A549 (cell line): ENCODE measurements around the gene RIOK1. TPM values are rescaled to one million over a fixed set of nuclear protein-coding genes. Genes with fewer than 3 reads are reported as not detected.

ENCODE experiments used
- ATAC-seq, 2 experiments: fragments of 200-7000 bp in 1 of 2; fragments of >200 bp in 1 of 2; cut with Nextera tagmentation in 1 of 2; cut with Tn5 transposase in 1 of 2; 3 replicates each; pipeline versions ENCODE4 v1.8.0 to v1.9.1; 2018 to 2020; ENCODE audit warnings: mild to moderate bottlenecking in 1 of 2, moderate library complexity in 1 of 2
- CTCF ChIA-PET: fragments of 300-600 bp; sonication (Branson Sonifier 250); formaldehyde crosslinking; extraction: SDS; loops from one replicate; lab custom pipeline; 2021; ENCODE audit warnings: antibody characterized with exemption, inconsistent platforms; lab: Yijun Ruan, JAX
- POLR2A ChIA-PET: fragments of 350-600 bp; formaldehyde crosslinking; extraction: SDS; loops from one replicate; lab custom pipeline; 2021; ENCODE audit warnings: antibody characterized with exemption, inconsistent platforms; lab: Yijun Ruan, JAX
- DNase-seq, 2 experiments: peaks; one replicate each; pipeline versions ENCODE4 v3.0.0 to v3.0.0-alpha.2; 2011 to 2016; ENCODE audit warnings: low read depth in 1 of 2, low spot score in 1 of 2
- FAIRE-seq: peaks from 2 replicates; lab custom pipeline; 2011; peaks lifted over from hg19 to GRCh38; lab: Jason Lieb, UNC
- H3K27ac ChIP-seq, 2 experiments: fragments of >200 bp; sonication (Bioruptor Twin); formaldehyde crosslinking; 3 replicates each; pipeline ENCODE4 v1.5.1; 2016 to 2017
- H3K4me1 ChIP-seq: fragments of >200 bp; sonication (Bioruptor Twin); formaldehyde crosslinking; 3 replicates; pipeline ENCODE4 v1.6.1; 2016
- H3K4me2 ChIP-seq: fragments of >200 bp; sonication (Bioruptor Twin); formaldehyde crosslinking; 3 replicates; pipeline ENCODE4 v1.6.1; 2016
- H3K4me3 ChIP-seq: fragments of >200 bp; sonication (Bioruptor Twin); formaldehyde crosslinking; 3 replicates; pipeline ENCODE4 v1.5.1; 2016
- H3K9me3 ChIP-seq: fragments of >200 bp; sonication (Bioruptor Twin); formaldehyde crosslinking; 3 replicates; pipeline ENCODE4 v1.6.1; 2016
- CBX8 ChIP-seq: fragments of 200-600 bp; sonication (generic); IDR thresholded peaks from 2 replicates; pipeline ENCODE4 v1.6.1; 2016
- CEBPB ChIP-seq, 2 experiments: fragments of >200 bp in 1 of 2; sonication (Bioruptor Twin) in 1 of 2; formaldehyde crosslinking in 1 of 2; IDR thresholded peaks; 2 replicates each; pipeline ENCODE4 v1.6.1; 2012 to 2016
- EP300 ChIP-seq, 2 experiments: fragments of >200 bp; sonication (Bioruptor Twin); formaldehyde crosslinking; IDR thresholded peaks; 2 replicates in 1 of 2; 3 replicates in 1 of 2; pipeline ENCODE4 v1.6.1; 2016 to 2017
- ESRRA ChIP-seq: fragments of 150-350 bp; IDR thresholded peaks from 2 replicates; pipeline ENCODE4 v1.6.1; 2014; ENCODE audit warnings: mild to moderate bottlenecking, low read length, borderline replicate concordance
- FOSL2 ChIP-seq, 2 experiments: fragments of 450-650 bp in 1 of 2; fragments of >200 bp in 1 of 2; sonication (Bioruptor Twin) in 1 of 2; formaldehyde crosslinking; IDR thresholded peaks; 2 replicates each; pipeline versions ENCODE4 v1.5.0 to v1.6.1; 2016 to 2020; ENCODE audit warnings: mild to moderate bottlenecking in 1 of 2, moderate library complexity in 1 of 2
- GATA3 ChIP-seq: IDR thresholded peaks from 2 replicates; pipeline ENCODE4 v1.6.1; 2012; ENCODE audit warnings: borderline replicate concordance
- JUN ChIP-seq, 2 experiments: fragments of >200 bp; sonication (Bioruptor Twin); formaldehyde crosslinking; IDR thresholded peaks; 2 replicates in 1 of 2; 3 replicates in 1 of 2; pipeline ENCODE4 v1.6.1; 2016 to 2017
- KDM1A ChIP-seq: fragments of 200-600 bp; sonication (generic); IDR thresholded peaks from 2 replicates; pipeline ENCODE4 v1.6.1; 2016; ENCODE audit warnings: low read depth, mild to moderate bottlenecking
- MAZ ChIP-seq: fragments of 150-350 bp; IDR thresholded peaks from 2 replicates; pipeline ENCODE4 v1.6.1; 2014; ENCODE audit warnings: antibody characterized with exemption, low read depth, low read length, borderline replicate concordance
- NPAS2 ChIP-seq: fragments of 250-450 bp; sonication (Bioruptor Pico); IDR thresholded peaks from 2 replicates; pipeline ENCODE4 v1.8.0; 2022; ENCODE audit warnings: mild to moderate bottlenecking, moderate library complexity, borderline replicate concordance
- PHF8 ChIP-seq: fragments of 200-600 bp; sonication (generic); IDR thresholded peaks from 2 replicates; pipeline ENCODE4 v1.6.1; 2016; ENCODE audit warnings: low read depth, mild to moderate bottlenecking, antibody characterized with exemption, moderate library complexity, borderline replicate concordance
- POLR2AphosphoS2 ChIP-seq: conservative IDR thresholded peaks from 2 replicates; pipeline ENCODE4 v1.6.1; 2012; ENCODE audit warnings: low read length, improper control_type of control experiment, inconsistent platforms
- RARB ChIP-seq: fragments of 250-450 bp; sonication (Bioruptor Pico); IDR thresholded peaks from 2 replicates; pipeline ENCODE4 v1.8.0; 2021; ENCODE audit warnings: mild to moderate bottlenecking, moderate library complexity
- TP53 ChIP-seq: fragments of 250-450 bp; sonication (Bioruptor Pico); IDR thresholded peaks from 2 replicates; pipeline ENCODE4 v1.5.0; 2021; ENCODE audit warnings: mild to moderate bottlenecking, moderate library complexity
- USF2 ChIP-seq: fragments of 450-650 bp; IDR thresholded peaks from 2 replicates; pipeline ENCODE4 v1.6.1; 2014; ENCODE audit warnings: antibody characterized with exemption
- ZFP36 ChIP-seq: fragments of 450-650 bp; IDR thresholded peaks from 2 replicates; pipeline ENCODE4 v1.6.1; 2014; ENCODE audit warnings: borderline replicate concordance; ENCODE audit not compliant: partially characterized antibody
- WGBS: methylation state at CpG from one replicate; pipeline ENCODE4 v1.1.6; 2017; ENCODE audit errors: missing lambda C conversion rate; 5-methylcytosine and 5-hydroxymethylcytosine counted together
- polyA plus RNA-seq, 4 experiments: library from polyadenylated mRNA; depleted of rRNA in 3 of 4; stranded (reverse); fragments of >200 nt; fragmentation: RNase III in 1 of 4; extraction: RNeasy Plus Mini Kit Qiagen cat#74134 plus additional on column Dnase treatment in 1 of 4; gene quantifications; 2 replicates in 3 of 4; 3 replicates in 1 of 4; pipeline ENCODE4 v1.2.3, GENCODE V29; 2011 to 2017
- TF ChIP-seq, protein P1 (sequence below): IDR thresholded peaks from 2 replicates; pipeline ENCODE4 v1.6.1; 2012
- TF ChIP-seq, protein P2 (sequence below): fragments of 150-350 bp; IDR thresholded peaks from 2 replicates; pipeline ENCODE4 v1.6.1; 2014; ENCODE audit warnings: low read depth, mild to moderate bottlenecking, low read length
- TF ChIP-seq, protein P3 (sequence below): fragments of 200-600 bp; sonication (generic); IDR thresholded peaks from 2 replicates; pipeline ENCODE4 v1.6.1; 2016; ENCODE audit warnings: antibody characterized with exemption, mild to moderate bottlenecking, moderate library complexity

Gene RIOK1
- polyA plus RNA-seq, 2 of the 4 experiments (the other 2 are of a cell fraction), result 16.1 to 20.4 TPM

- WGBS, result 22% methylated on average over 6 of the region's 6 CpGs
- TF ChIP-seq, protein P1, sequence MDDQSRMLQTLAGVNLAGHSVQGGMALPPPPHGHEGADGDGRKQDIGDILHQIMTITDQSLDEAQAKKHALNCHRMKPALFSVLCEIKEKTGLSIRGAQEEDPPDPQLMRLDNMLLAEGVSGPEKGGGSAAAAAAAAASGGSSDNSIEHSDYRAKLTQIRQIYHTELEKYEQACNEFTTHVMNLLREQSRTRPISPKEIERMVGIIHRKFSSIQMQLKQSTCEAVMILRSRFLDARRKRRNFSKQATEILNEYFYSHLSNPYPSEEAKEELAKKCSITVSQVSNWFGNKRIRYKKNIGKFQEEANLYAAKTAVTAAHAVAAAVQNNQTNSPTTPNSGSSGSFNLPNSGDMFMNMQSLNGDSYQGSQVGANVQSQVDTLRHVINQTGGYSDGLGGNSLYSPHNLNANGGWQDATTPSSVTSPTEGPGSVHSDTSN, result no peak
- TF ChIP-seq MAZ (no peak), GATA3 (peak; percentile 95), TP53 (CRISPR knock-in tag) (no peak), EP300 (IDR thresholded peaks at IDR 0.05) (0 out of 5 replicates have a peak, but pooled peaks have one; percentile 23 to 29), NPAS2 (no peak), ZFP36 (no peak), POLR2AphosphoS2 (no peak), CEBPB (IDR thresholded peaks at IDR 0.05) (peak in 1 of 2 experiments; percentile 48; a peak in 1 of 4 replicates), KDM1A (no peak), CBX8 (no peak), RARB (CRISPR knock-in tag) (no peak), FOSL2 (IDR thresholded peaks at IDR 0.05) (no peak), FOSL2 (CRISPR knock-in tag; IDR thresholded peaks at IDR 0.05) (no peak), JUN (IDR thresholded peaks at IDR 0.05) (no peak; a peak in 1 of 5 replicates), PHF8 (no peak), USF2 (no peak), ESRRA (no peak)
- TF ChIP-seq, protein P2, sequence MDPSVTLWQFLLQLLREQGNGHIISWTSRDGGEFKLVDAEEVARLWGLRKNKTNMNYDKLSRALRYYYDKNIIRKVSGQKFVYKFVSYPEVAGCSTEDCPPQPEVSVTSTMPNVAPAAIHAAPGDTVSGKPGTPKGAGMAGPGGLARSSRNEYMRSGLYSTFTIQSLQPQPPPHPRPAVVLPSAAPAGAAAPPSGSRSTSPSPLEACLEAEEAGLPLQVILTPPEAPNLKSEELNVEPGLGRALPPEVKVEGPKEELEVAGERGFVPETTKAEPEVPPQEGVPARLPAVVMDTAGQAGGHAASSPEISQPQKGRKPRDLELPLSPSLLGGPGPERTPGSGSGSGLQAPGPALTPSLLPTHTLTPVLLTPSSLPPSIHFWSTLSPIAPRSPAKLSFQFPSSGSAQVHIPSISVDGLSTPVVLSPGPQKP, result no peak
- TF ChIP-seq, protein P3, sequence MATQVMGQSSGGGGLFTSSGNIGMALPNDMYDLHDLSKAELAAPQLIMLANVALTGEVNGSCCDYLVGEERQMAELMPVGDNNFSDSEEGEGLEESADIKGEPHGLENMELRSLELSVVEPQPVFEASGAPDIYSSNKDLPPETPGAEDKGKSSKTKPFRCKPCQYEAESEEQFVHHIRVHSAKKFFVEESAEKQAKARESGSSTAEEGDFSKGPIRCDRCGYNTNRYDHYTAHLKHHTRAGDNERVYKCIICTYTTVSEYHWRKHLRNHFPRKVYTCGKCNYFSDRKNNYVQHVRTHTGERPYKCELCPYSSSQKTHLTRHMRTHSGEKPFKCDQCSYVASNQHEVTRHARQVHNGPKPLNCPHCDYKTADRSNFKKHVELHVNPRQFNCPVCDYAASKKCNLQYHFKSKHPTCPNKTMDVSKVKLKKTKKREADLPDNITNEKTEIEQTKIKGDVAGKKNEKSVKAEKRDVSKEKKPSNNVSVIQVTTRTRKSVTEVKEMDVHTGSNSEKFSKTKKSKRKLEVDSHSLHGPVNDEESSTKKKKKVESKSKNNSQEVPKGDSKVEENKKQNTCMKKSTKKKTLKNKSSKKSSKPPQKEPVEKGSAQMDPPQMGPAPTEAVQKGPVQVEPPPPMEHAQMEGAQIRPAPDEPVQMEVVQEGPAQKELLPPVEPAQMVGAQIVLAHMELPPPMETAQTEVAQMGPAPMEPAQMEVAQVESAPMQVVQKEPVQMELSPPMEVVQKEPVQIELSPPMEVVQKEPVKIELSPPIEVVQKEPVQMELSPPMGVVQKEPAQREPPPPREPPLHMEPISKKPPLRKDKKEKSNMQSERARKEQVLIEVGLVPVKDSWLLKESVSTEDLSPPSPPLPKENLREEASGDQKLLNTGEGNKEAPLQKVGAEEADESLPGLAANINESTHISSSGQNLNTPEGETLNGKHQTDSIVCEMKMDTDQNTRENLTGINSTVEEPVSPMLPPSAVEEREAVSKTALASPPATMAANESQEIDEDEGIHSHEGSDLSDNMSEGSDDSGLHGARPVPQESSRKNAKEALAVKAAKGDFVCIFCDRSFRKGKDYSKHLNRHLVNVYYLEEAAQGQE, result no peak
- TF ChIP-seq, all 56 proteins: peak for 3
- ChIA-PET POLR2A (interaction anchor here (0.6 kb wide), 1 partner anchor 179 kb away, joined by 4 read pairs; no protein-coding TSS in a partner anchor), CTCF (interaction anchor here (1.5 kb wide), 1 partner anchor 197 kb away, joined by 4 read pairs; no protein-coding TSS in a partner anchor)
- Histone ChIP-seq H3K4me1 (peaks cover 34% of the 10 kb centered on the region), H3K9me3 (no peaks in the 10 kb centered on the region), H3K4me2 (peak overlapping the region; percentile 77), H3K27ac (peak overlapping the region; percentile 67 to 76), H3K4me3 (no peak overlapping the region)
- peak; percentile 85; a peak in 5 of 6 replicates for ATAC-seq
- DNase-seq, result peak in 1 of 2 experiments; percentile 80
- no peak for FAIRE-seq
Observed at GRCh38 chr6:7418238-7418905, 28.8 kb downstream of the RIOK1 start.
